ENCODE measurements around the gene SUN2. TPM values are rescaled to one million over a fixed set of nuclear protein-coding genes. Genes with fewer than 3 reads are reported as not detected.

The SUN2 gene
- total and polyA plus RNA-seq, 2 of the 8 experiments (the other 6 are each of a cell fraction or from before 2014, with no cell fraction given) = 5.1 to 10.5 TPM

DNA sequence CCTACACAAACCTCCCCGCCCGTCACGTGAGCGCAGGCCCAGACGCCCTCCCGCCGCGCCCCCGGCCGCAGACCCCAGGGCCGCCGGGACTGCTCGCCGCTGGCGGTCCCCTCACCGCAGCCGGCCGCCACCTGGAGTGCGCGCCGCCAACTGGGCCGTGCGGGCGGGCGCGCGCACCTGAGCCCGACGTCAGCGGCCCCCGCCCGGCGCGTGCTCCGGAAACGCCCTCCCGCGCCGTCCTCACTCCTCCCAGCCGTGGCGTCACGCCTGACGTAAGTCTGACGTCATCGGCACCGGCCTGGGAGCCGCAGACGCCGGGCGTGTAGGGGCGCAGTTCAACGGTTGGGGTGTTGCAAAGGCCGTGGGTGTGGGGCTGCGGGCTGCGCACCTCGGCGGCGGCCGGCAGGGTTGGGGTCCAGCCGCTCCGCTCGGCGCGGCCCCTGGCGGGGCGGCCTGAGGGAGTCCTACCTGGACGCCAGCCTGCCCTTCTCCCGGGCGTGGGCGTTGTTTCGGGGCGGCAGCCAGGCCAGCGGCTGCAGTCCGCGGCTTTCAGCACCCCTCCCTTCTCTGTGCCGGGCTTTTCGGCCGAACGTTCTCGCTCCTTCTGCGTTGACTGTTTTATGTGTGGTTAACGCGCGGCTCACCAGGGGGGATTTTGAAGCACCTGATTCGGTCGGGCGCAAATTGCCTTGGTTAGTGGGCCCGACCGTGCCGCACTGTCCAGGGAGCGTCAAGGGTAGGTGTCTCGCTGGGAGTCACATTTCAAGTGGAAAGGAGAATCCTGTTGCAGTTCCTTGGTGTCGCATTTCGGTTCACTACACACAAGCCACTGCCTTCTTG, 54.8 kb downstream of the SUN2 start, which contains the start of gene JOSD1 (continued):
- TF ChIP-seq ATF2 (IDR thresholded peaks at IDR 0.05; ENCODE audit: low read length) (peak; percentile 83), KDM4A (IDR thresholded peaks at IDR 0.05; ENCODE audit: low read depth, low read length, severe bottlenecking) (peak; percentile 81), CHD2 (IDR thresholded peaks at IDR 0.05; ENCODE audit: low read length) (0 out of 2 replicates have a peak, but pooled peaks have one; percentile 9), YY1 (IDR thresholded peaks at IDR 0.05; ENCODE audit: low read depth, low read length) (peak; percentile 23; the same call in 1 of the 2 replicates), CHD1 (IDR thresholded peaks at IDR 0.05; ENCODE audit: low read depth, low read length) (no peak; the same call in 1 of the 2 replicates), JUN (IDR thresholded peaks at IDR 0.05; ENCODE audit: low read depth, low read length) (peak; percentile 76; the same call in 1 of the 2 replicates), E2F6 (IDR thresholded peaks at IDR 0.05) (peak; percentile 47; the same call in 1 of the 2 replicates), CREB1 (IDR thresholded peaks at IDR 0.05) (peak; percentile 98), SIN3A (conservative IDR thresholded peaks at IDR 0.05 in 1 of 2, IDR thresholded peaks at IDR 0.05 in 1 of 2; ENCODE audit: low read depth in 1 of 2, low read length in 2 of 2) (no peak; a peak in 1 of 4 replicates), RFX5 (IDR thresholded peaks at IDR 0.05; ENCODE audit: borderline replicate concordance, low read depth, low read length) (no peak), POLR2A (IDR thresholded peaks at IDR 0.05; ENCODE audit: control extremely low read depth in 1 of 2, low read depth in 2 of 2, low read length in 2 of 2) (peak; percentile 45 to 94), EGR1 (IDR thresholded peaks at IDR 0.05; ENCODE audit: borderline replicate concordance, low read depth, low read length) (peak; percentile 96), JUND (IDR thresholded peaks at IDR 0.05; ENCODE audit: low read length) (peak; percentile 96), ATF3 (IDR thresholded peaks at IDR 0.05; ENCODE audit: insufficient read depth, low read depth, low read length) (no peak), SP4 (IDR thresholded peaks at IDR 0.05; ENCODE audit: low read length) (peak; percentile 85; the same call in 1 of the 2 replicates), CTBP2 (IDR thresholded peaks at IDR 0.05; ENCODE audit: borderline replicate concordance, insufficient read depth, insufficient read length, low read length) (peak; percentile 54), RBBP5 (IDR thresholded peaks at IDR 0.05; ENCODE audit: borderline replicate concordance, low read depth, low read length) (peak; percentile 95; the same call in 1 of the 2 replicates)
- TF ChIP-seq, protein P1, sequence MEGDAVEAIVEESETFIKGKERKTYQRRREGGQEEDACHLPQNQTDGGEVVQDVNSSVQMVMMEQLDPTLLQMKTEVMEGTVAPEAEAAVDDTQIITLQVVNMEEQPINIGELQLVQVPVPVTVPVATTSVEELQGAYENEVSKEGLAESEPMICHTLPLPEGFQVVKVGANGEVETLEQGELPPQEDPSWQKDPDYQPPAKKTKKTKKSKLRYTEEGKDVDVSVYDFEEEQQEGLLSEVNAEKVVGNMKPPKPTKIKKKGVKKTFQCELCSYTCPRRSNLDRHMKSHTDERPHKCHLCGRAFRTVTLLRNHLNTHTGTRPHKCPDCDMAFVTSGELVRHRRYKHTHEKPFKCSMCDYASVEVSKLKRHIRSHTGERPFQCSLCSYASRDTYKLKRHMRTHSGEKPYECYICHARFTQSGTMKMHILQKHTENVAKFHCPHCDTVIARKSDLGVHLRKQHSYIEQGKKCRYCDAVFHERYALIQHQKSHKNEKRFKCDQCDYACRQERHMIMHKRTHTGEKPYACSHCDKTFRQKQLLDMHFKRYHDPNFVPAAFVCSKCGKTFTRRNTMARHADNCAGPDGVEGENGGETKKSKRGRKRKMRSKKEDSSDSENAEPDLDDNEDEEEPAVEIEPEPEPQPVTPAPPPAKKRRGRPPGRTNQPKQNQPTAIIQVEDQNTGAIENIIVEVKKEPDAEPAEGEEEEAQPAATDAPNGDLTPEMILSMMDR (IDR thresholded peaks at IDR 0.05; ENCODE audit: control extremely low read depth in 1 of 3, insufficient read depth in 1 of 3, low read depth in 1 of 3, low read length in 3 of 3) = peak in 1 of 3 experiments; percentile 2; a peak in 1 of 4 replicates
